A549 (cell line): Measurements from ENCODE around the gene PCCB.

Experiments
- CHD2 ChIP-seq: fragments of 150-350 bp; IDR thresholded peaks from 2 replicates; pipeline ENCODE4 v1.6.1; 2014; ENCODE audit warnings: low read length; ENCODE audit not compliant: partially characterized antibody
- CTCF ChIP-seq: fragments of >200 bp; sonication (Bioruptor Twin); formaldehyde crosslinking; IDR thresholded peaks from 3 replicates; pipeline ENCODE4 v1.5.1; 2016
- MYC ChIP-seq: IDR thresholded peaks from 2 replicates; pipeline ENCODE4 v1.6.1; 2012; ENCODE audit warnings: mild to moderate bottlenecking, inconsistent platforms, low read length, improper control_type of control experiment, borderline replicate concordance
- NFE2L2 ChIP-seq: fragments of 150-350 bp; conservative IDR thresholded peaks from 2 replicates; pipeline ENCODE4 v1.6.1; 2014; ENCODE audit warnings: low read length
- NPAS2 ChIP-seq: fragments of 250-450 bp; sonication (Bioruptor Pico); IDR thresholded peaks from 2 replicates; pipeline ENCODE4 v1.8.0; 2022; ENCODE audit warnings: mild to moderate bottlenecking, moderate library complexity, borderline replicate concordance
- POLR2A ChIP-seq: IDR thresholded peaks from 2 replicates; pipeline ENCODE4 v1.6.1; 2012; ENCODE audit warnings: mild to moderate bottlenecking, low read length
- RNF2 ChIP-seq: fragments of 200-600 bp; sonication (generic); IDR thresholded peaks from 2 replicates; pipeline ENCODE4 v1.6.1; 2016; ENCODE audit warnings: low read depth, mild to moderate bottlenecking, antibody characterized with exemption, moderate library complexity, borderline replicate concordance

DNA sequence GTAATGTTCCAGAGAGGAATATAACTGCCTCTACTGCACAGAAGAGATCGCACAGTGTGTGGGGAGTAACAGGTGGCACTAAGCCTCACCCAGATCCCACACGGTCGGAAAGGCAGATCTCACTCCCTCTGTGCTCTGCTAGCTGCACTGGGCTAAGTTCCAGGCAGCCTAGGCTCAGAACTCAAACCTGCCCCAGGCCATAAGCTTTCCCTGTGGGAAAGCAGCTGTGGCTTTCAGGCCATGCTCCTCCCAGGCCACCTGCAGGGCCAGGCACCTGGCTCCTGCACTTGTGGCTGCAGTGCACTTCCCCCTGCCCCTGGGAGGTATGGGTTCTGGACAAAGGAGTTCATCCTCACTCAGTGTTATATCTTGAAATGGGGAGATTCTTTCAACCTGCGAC is 27.5 kb downstream of the PCCB start:
- TF ChIP-seq CTCF, result no peak
- no peak for TF ChIP-seq CHD2
- TF ChIP-seq NPAS2 (CRISPR knock-in tag), result no peak
- no peak for TF ChIP-seq POLR2A
- TF ChIP-seq MYC, result no peak
- TF ChIP-seq NFE2L2, result no peak
- no peak for TF ChIP-seq RNF2
